Right lobe of liver (tissue), 6 donors: ENCODE data around the gene AHCYL2. TPM values are rescaled to one million over a fixed set of nuclear protein-coding genes. Genes with fewer than 3 reads are reported as not detected.

Source experiments
- ATAC-seq, 4 donors: fragments of 200-7000 bp; cut with Tn5 transposase; one replicate each; pipeline ENCODE4 v1.9.1; 2020; ENCODE audit warnings: mild to moderate bottlenecking in 4 of 4, moderate library complexity in 4 of 4
- DNase-seq, 3 donors: peaks; one replicate each; pipeline ENCODE4 v3.0.0-alpha.2; 2020
- H3K27ac ChIP-seq, 3 donors: fragments of 200-600 bp; one replicate each; pipeline ENCODE4 v1.8.0; 2022
- H3K27me3 ChIP-seq, 2 donors: fragments of 200-600 bp; one replicate each; pipeline ENCODE4 v1.8.0; 2022
- H3K36me3 ChIP-seq, 4 donors: fragments of 200-600 bp; sonication (generic) in 1 of 4; one replicate each; pipeline versions ENCODE4 v1.5.1 to v1.8.0; 2017 to 2022; ENCODE audit warnings: control low read depth in 1 of 4
- H3K4me1 ChIP-seq, 4 donors: fragments of 200-600 bp; sonication (generic) in 1 of 4; one replicate each; pipeline versions ENCODE4 v1.5.1 to v1.8.0; 2017 to 2022; ENCODE audit warnings: control low read depth in 1 of 4
- H3K4me3 ChIP-seq, 3 donors: fragments of 200-600 bp; one replicate each; pipeline ENCODE4 v1.8.0; 2022
- H3K9me3 ChIP-seq, 4 donors: fragments of 200-600 bp; sonication (generic) in 1 of 4; one replicate each; pipeline versions ENCODE4 v1.5.1 to v1.8.0; 2017 to 2022; ENCODE audit warnings: control low read depth in 1 of 4
- POLR2A ChIP-seq: fragments of 450-650 bp; IDR thresholded peaks from one replicate; pipeline ENCODE4 v1.6.1; 2017; ENCODE audit warnings: antibody characterized with exemption, mild to moderate bottlenecking
- WGBS: methylation state at CpG from one replicate; pipeline ENCODE4 v1.1.6; 2018; ENCODE audit warnings: low coverage, low lambda C conversion rate; ENCODE audit not compliant: insufficient coverage; ENCODE audit errors: missing lambda C conversion rate; 5-methylcytosine and 5-hydroxymethylcytosine counted together
- intact Hi-C, 2 donors: fragments of 100-400 bp; cut with DNase I; formaldehyde crosslinking; loops; one replicate each; pipeline versions ENCODE4 v1.11.2 to v1.14.1; 2022
- total RNA-seq, 6 experiments: library from RNA; depleted of rRNA in 2 of 6; stranded (reverse); fragments of >200 nt in 2 of 6; fragmentation: NEBNext Ultra II Directional in 3 of 6; extraction: Animal tissue kit (Norgen Biotek cat#: 25700) in 3 of 6; gene quantifications; one replicate each; pipeline versions ENCODE4 v1.1.0 to v1.2.4, GENCODE V29; 2016 to 2023
- TF ChIP-seq, protein P1 (sequence below), 4 donors: fragments of 200-600 bp in 3 of 4; fragments of 450-650 bp in 1 of 4; IDR thresholded peaks; one replicate each; pipeline versions ENCODE4 v1.5.1 to v1.8.0; 2016 to 2022; ENCODE audit warnings: antibody characterized with exemption in 4 of 4, mild to moderate bottlenecking in 2 of 4
- donor health status: DM: no; HTN: yes; CAD: no.
- donor health status: DM: no; HTN: no; CAD: no.
- donor health status: DM: no; HTN: no; CAD: no.
- donor health status: DM: no; HTN: yes; CAD: no.
- donor health status: DM: no; HTN: yes; CAD: no.

Gene AHCYL2
- total RNA-seq, 6 experiments from 2014 or later = 6.1 to 9.3 (median 8.0) TPM

DNA sequence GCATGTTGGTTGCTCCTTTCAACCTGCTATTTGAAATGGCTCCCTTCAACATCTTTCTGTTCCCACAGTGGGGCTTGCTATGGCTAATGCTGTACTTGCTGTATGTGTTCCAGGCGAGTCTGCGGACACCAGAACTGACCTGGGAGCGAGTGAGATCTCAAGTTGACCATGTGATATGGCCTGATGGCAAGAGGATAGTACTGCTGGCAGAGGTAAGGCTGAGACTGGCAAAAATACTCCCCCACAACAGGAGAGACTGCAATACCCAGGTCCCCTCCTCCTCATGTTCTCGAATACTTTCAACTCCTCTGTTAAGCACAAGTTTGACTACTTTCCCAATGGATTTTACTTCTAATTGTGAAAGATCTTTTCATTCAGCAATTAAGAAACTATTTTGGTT lies 197.9 kb downstream of the AHCYL2 start:
- H3K4me1 ChIP-seq = no peaks in the 10 kb centered on the region
- H3K9me3 ChIP-seq = no peaks in the 10 kb centered on the region
- H3K36me3 ChIP-seq = no peaks in the 10 kb centered on the region
- H3K27me3 ChIP-seq = no peaks in the 10 kb centered on the region
- TF ChIP-seq POLR2A = no peak
- TF ChIP-seq, protein P1, sequence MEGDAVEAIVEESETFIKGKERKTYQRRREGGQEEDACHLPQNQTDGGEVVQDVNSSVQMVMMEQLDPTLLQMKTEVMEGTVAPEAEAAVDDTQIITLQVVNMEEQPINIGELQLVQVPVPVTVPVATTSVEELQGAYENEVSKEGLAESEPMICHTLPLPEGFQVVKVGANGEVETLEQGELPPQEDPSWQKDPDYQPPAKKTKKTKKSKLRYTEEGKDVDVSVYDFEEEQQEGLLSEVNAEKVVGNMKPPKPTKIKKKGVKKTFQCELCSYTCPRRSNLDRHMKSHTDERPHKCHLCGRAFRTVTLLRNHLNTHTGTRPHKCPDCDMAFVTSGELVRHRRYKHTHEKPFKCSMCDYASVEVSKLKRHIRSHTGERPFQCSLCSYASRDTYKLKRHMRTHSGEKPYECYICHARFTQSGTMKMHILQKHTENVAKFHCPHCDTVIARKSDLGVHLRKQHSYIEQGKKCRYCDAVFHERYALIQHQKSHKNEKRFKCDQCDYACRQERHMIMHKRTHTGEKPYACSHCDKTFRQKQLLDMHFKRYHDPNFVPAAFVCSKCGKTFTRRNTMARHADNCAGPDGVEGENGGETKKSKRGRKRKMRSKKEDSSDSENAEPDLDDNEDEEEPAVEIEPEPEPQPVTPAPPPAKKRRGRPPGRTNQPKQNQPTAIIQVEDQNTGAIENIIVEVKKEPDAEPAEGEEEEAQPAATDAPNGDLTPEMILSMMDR (IDR thresholded peaks at IDR 0.05) = no peak
- H3K27ac ChIP-seq = no peak overlapping the region
- DNase-seq (no peak), ATAC-seq (no peak)
- intact Hi-C loops = no loop called here
- no peak overlapping the region for H3K4me3 ChIP-seq
- WGBS = 83% methylated on average over 1 of the region's 4 CpGs

DNA sequence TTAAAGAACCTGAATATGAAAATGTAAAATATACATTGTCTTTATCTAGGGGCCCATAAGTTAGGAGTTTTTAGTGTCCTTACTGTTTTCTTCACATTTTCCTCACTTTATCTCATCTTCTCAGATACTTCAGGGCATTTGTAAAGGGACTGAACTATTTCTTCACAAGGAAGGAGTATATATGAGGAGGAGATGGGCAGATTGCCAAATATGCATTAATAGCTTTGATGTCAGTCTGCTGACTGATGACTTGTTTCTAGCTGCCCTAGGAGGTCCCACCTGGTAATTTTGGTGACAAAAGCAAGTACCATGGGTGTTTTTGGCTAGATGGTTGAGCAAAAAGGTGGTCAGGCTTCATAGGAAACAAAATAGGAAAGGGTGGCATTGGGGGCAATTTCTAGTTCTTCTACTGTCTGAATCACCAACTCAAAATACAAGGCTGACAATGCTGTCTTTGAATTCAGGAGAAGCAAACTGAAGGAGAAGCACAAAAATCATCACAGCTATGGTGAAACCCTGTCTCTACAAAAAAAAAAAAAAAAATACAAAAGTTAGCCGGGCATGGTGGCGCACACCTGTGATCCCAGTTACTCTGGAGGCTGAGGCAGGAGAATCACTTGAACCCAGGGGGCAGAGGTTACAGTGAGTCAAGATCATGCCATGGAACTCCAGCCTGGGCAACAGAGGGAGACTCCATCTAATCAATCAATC lies 199.0 kb downstream of the AHCYL2 start:
- no peaks in the 10 kb centered on the region for H3K27me3 ChIP-seq
- H3K27ac ChIP-seq = no peak overlapping the region
- H3K9me3 ChIP-seq = no peaks in the 10 kb centered on the region
- ATAC-seq = no peak
- no peak for TF ChIP-seq POLR2A
- TF ChIP-seq, protein P1 (IDR thresholded peaks at IDR 0.05) = no peak
- DNase-seq = no peak
- intact Hi-C loops = no loop called here
- no peak overlapping the region for H3K4me3 ChIP-seq
- no peaks in the 10 kb centered on the region for H3K36me3 ChIP-seq
- 94% methylated on average over 2 of the region's 2 CpGs for WGBS
- no peaks in the 10 kb centered on the region for H3K4me1 ChIP-seq

DNA sequence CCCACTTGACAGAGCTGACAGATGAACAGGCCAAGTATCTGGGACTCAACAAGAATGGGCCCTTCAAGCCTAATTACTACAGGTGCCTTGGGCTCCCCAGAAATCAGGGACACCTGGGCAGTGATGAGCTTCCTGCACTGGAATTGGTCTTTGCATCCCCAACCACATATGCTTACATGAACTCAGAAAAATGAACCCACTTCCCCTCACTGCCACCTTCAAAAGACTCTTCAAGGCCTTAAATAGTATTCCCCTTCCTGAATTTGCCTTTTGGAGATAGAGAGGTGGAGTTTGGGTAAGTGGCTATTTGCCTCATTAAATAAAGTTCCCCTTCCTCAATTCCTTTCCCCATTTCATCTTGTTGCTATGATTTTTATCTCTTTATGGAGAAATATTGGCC lies 201.7 kb downstream of the AHCYL2 start:
- H3K9me3 ChIP-seq = no peaks in the 10 kb centered on the region
- ATAC-seq (no peak), DNase-seq (no peak)
- intact Hi-C loops = no loop called here
- H3K4me3 ChIP-seq = no peak overlapping the region
- no peak overlapping the region for H3K27ac ChIP-seq
- no peaks in the 10 kb centered on the region for H3K4me1 ChIP-seq
- no peaks in the 10 kb centered on the region for H3K36me3 ChIP-seq
- TF ChIP-seq, protein P1 (IDR thresholded peaks at IDR 0.05) = no peak
- TF ChIP-seq POLR2A = no peak
- no peaks in the 10 kb centered on the region for H3K27me3 ChIP-seq

DNA sequence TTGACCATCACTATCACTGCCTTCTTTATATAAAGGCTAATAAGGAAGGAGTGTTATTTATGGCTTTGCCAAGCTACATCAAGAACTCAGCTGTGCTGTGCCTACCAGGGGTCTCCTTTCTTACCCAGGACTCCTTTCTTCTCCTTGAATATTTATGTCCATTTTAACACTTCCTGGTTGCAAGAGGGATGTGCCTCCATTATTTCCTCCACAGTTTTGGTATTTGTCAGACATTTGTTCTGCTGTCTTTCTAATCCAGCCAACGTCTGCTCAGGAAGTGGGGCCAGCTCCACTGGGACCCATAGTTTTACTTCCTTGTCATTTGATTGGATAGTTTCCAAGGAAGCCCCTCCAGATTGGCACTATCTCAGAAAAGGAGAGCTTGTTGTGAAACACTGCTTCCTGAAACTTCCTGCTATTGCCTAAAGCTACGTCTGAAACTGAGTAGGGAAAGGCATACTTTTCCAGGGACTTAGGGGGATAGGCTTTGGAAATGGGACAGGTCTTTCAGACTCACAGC lies 202.8 kb downstream of the AHCYL2 start:
- no peaks in the 10 kb centered on the region for H3K9me3 ChIP-seq
- ATAC-seq (no peak), DNase-seq (no peak)
- intact Hi-C loops = no loop called here
- H3K36me3 ChIP-seq = no peaks in the 10 kb centered on the region
- WGBS = 50% methylated on average over 2 of the region's 2 CpGs
- no peak overlapping the region for H3K27ac ChIP-seq
- no peaks in the 10 kb centered on the region for H3K4me1 ChIP-seq
- H3K27me3 ChIP-seq = no peaks in the 10 kb centered on the region
- no peak overlapping the region for H3K4me3 ChIP-seq
- TF ChIP-seq, protein P1 (IDR thresholded peaks at IDR 0.05) = no peak
- no peak for TF ChIP-seq POLR2A
